GM12874 (cell line): ENCODE results near the gene ADAMTS8.

Experiments
- TF ChIP-seq, protein P1 (sequence below): IDR thresholded peaks from 2 replicates; pipeline ENCODE4 v1.5.1; 2011; ENCODE audit warnings: low read depth, mild to moderate bottlenecking, control low read depth, low read length, moderate library complexity; ENCODE audit not compliant: insufficient read depth

Gene ADAMTS8

DNA sequence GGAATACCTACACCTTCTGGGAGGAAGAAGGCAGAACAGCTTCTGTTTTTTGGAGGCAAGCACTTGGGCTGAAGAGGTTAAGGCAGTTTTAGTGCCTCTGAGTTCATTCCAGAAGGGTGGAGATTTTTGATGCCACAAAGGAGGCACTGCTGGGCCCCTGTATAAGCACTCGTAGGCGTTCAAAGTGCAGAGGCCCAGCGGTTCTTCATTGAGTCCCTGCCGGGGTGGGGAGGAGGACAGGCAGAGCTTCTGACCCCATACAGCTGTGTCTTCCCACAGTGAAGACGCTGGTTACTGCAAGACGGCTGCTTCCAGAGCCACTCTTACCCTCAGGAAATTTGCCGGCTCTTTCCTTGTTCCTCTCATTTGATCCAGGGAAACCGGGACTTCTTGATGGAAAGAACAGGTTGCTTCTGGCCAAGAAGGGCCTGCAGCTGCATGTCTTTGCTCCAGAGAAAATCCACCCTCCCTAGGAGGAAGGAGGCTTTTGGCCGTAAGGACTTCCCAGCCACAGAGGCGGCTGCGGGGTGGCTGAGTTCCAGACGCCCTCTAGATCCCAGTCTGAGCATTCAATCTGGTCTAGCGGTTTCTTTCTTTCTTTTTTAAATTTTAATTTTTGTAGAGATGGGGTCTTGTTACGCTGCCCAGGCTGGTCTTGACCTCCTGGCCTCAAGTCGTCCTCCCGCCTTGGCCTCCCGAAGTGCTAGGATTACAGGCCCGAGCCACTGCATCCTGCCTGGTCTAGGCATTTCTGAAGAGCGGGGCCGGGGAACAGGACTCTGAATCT, 29.4 kb upstream of the ADAMTS8 start:
- TF ChIP-seq, protein P1, sequence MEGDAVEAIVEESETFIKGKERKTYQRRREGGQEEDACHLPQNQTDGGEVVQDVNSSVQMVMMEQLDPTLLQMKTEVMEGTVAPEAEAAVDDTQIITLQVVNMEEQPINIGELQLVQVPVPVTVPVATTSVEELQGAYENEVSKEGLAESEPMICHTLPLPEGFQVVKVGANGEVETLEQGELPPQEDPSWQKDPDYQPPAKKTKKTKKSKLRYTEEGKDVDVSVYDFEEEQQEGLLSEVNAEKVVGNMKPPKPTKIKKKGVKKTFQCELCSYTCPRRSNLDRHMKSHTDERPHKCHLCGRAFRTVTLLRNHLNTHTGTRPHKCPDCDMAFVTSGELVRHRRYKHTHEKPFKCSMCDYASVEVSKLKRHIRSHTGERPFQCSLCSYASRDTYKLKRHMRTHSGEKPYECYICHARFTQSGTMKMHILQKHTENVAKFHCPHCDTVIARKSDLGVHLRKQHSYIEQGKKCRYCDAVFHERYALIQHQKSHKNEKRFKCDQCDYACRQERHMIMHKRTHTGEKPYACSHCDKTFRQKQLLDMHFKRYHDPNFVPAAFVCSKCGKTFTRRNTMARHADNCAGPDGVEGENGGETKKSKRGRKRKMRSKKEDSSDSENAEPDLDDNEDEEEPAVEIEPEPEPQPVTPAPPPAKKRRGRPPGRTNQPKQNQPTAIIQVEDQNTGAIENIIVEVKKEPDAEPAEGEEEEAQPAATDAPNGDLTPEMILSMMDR, result no peak

DNA sequence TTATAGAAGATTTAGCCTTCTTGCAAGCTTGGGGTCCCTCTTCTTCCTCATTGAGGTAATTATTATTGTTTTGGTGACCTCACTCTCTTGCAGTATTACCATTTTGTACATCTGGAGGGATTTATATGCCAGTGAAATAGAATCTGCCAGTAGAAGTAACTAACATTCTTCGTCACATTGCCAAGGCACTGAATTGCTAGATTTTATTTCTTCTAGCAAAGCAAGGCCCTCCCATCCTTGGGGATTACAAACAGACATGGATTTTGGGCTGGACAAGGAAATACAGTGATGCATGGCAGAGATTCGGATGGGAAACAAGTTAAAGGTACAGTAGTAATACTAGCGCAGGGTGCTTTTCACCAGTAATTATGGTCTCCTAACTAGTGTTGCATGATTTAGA, 27.9 kb upstream of the ADAMTS8 start:
- TF ChIP-seq, protein P1, result no peak

DNA sequence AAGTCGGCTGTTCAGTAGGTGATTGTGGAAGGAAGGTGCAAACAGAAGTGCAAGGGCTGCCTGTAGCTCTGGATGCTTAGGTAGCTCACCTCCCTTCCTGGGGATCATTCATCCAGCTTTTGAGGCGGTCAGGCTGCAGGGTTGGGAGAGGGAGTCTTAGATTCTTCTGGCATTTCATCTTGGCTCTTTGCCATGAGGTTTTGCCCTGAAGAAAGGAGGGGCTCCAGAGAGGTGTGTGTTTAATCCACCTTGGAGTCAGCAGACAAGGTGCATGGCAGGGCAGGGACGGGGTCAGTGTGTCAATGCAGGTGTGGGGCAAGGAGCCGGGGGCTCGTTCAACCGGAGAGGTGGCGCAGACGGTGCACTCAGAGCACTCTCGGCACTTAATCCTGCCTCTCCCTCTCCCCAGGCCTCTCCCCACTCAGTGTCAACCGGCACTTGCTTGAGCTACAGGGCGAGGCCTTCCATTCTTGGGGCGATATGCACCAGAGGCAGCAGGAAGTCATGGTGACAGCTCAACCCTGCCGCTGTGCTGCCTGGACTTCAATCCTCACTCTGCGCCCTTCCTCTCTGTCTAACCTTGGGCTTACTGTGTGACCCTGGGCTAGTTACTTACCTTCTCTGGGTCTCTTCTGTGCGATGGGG, 27.2 kb upstream of the ADAMTS8 start:
- TF ChIP-seq, protein P1, result no peak

DNA sequence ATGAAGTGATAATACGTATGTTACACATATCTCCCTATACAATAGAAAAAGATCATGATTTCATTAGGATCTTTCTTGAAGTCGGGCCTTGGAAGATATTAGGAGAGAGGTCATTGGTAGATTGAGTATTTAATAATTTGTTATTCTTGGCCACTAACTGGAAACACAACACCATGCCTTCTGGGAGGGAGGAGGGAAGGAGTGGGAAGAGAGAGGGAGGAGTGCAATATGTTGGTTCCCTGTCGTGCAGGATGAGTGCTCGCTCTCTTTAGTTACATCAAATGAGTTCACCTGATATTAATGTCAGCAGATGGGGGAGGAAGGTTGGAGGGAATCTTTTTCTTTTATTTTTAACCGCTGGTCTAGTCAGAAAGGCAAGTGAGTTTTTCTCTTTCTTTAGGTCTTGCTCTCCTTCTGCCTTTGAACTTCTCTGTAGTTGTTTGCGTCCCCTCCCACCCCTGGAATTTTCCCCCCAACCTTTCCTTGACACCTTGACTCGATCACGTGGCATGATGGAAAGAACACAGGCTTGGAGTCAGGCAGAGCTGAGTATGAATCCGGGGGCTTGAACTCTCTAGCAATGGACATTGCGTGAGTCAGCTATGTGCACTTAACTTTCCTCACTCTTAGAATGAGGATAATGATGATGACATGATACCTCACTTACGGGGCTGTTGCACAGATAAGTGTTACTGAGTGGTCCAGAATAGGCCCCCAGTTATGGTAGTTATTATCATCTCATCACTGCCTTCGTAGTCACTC, 26.3 kb upstream of the ADAMTS8 start:
- TF ChIP-seq, protein P1, result no peak

DNA sequence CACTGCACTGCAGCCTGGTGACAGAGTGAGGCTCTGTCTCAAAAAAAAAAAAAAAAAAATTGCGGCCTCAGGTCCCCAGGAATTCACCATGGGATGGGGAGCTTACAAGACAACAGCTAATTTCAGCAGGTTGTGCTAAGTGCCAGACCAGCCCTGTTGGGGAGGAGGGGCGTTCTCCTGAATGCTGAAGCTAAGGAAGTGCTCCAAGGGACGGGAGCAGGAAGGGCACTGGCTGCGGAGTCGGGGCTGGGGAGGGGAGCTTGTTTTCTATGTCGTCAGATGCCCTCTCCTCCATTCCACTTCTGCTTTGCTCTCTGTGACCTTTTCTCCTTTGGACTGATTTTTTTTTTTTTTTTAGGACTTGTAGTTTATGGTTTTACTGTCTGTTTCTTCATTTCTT, 24.5 kb upstream of the ADAMTS8 start:
- TF ChIP-seq, protein P1, result no peak

DNA sequence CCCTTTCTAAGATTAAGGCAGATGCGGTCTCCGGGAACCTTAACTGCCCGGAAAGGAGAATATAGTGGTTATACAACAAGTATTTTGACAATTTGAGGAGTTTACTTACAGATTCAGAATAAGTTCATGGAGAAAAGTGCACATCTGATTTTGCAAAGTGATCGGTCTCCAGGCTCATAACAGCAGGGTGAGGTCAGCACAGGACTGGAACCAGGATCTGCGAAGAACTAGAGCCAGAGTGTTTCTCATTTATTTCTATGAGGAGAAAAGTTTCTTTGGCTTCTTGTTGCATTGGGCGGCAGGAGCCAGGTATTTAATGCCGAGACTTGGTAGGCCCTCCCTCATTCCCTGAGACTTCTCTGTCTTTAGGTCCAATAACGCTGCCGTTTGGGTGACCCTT, 23.8 kb upstream of the ADAMTS8 start:
- TF ChIP-seq, protein P1, result no peak
